NCI-H2081 (cell line): ENCODE measurements around the gene NCLN.
"Not testable (repeated sequence)": the region's sequence is repeated elsewhere in the genome, so short reads cannot be mapped to it uniquely, and the experiment has no call there.

Experiments
- DNase-seq, 2 experiments: peaks; one replicate each; lab custom pipeline; 2025; lab: John Stamatoyannopoulos, UW

The NCLN gene

DNA sequence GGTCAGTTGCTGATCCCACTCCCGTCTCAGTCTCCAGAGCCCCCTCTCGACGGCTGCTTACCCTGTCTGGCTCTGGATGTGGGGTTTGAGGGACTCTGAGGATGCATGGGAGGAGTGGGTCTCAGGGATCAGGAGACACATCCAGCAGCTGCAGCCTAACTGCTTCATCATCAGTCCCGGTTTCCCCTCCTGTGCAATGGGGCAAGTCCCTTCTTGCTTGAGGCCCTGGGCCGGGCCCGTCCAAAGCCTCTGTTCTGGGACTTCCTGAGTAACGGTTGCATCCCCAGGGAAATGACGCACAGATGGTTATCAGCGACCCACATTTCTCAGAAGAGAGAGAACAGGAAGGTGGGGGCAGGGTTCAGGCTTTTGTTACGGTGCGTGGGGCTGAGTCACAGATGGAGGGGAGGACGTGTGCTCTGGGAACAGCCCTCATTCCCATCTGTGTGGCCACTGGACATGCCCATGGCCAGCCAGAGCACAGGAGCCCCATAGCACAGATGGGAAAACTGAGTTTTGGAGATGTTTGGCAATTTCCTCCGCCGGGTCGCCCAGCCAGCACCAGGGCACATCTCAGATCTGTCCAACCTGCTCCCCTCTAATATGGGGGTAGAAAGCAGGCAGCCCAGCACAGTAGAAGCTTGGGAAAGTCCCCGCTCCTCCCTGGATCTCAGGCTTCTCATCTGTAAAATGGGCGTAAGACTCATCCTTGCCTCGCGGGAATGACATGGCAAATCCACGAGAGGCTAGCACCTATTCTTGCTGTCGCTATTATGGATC is 30.6 kb upstream of the NCLN start:
- DNase-seq = no peak

DNA sequence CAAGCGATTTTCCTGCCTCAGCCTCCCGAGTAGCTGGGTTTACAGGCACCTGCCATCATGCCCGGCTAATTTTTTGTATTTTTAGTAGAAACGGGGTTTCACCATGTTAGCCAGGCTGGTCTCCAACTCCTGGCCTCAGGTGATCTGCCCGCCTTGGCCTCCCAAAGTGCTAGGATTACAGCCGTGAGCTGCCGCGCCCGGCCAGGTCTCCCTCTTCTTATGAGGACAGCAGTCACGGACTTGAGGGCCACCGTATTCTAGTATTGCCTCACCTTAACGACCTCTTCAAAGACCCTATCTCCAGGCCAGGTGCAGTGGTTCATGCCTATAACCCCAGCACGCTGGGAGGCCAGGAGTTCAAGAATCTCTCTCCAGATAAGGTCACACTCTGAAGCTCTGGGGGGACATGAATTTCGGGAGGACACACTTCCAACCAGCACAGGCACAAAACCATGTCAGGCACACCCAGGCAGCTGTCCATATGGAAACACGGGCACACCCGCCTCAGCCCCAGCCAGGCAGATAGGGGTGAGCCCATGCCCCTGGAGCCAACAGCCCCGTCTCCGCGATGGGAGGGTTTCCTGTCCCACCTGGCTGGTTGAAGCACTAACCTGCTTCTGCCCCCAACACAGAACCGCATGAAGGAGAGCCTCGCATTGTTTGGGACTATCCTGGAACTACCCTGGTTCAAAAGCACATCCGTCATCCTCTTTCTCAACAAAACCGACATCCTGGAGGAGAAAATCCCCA is 28.5 kb upstream of the NCLN start:
- DNase-seq = no peak

DNA sequence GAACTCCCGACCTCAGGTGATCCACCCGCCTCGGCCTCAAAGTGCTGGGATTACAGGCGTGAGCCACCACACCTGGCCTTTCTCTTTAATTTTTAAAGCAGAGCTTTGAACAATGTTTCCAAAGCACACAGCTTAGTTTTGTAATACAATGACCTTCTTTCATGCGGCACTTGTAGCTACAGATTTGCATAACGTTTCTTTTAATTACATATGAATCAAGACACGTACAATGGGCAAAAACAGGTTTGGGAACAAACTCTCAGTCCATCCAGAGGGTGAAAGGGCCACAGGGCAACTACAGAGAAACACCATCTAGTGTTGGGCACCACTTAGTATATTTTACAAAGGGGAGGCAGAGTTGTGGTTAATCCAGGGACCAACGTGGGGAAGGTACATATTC is 26.2 kb upstream of the NCLN start:
- no peak for DNase-seq

- no peak for DNase-seq
These were observed 25.5 kb upstream of the NCLN start for GRCh38 chr19:3160219-3160618.

DNA sequence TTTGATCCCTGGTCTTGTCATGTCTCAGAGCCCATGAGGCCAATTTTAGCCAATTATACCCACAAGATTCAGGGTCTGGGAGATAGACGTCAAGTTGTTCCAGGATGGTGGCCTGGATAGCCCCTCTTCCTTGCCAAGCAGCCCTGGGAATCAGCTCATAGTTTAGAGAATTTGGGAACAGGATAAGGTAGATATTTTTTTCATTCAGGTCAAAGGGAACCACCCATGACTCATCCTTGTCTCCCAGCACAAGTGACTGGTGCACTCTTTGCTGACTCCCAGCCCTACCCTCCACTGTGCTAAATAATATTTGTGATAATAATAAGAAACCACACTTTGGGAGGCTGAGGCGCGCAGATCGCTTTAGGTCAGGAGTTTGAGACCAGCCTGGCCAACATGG is 24.3 kb upstream of the NCLN start:
- no peak for DNase-seq

DNA sequence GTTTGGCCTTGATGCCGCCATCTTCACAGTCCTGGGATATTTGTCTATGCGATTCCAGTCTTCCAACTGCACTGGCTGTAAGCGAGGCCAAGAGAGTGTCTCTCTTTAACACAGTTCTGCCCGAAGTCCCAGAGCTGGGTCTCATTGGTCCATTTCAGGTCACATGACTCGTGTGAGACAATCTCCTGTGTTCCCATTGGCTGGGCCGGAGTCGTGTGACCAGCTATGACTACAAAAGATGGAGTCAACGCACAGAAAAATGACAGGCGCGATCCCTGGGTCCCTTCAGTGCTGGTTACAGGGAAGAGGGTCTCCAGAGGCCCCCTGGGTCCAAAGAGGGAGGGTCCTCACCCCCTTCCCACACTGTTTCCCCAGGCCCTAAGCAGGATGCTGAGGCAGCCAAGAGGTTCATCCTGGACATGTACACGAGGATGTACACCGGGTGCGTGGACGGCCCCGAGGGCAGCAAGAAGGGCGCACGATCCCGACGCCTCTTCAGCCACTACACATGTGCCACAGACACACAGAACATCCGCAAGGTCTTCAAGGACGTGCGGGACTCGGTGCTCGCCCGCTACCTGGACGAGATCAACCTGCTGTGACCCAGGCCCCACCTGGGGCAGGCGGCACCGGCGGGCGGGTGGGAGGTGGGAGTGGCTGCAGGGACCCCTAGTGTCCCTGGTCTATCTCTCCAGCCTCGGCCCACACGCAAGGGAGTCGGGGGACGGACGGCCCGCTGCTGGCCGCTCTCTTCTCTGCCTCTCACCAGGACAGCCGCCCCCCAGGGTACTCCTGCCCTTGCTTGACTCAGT is 23.1 kb upstream of the NCLN start:
- DNase-seq = peak; percentile 39 to 57

DNA sequence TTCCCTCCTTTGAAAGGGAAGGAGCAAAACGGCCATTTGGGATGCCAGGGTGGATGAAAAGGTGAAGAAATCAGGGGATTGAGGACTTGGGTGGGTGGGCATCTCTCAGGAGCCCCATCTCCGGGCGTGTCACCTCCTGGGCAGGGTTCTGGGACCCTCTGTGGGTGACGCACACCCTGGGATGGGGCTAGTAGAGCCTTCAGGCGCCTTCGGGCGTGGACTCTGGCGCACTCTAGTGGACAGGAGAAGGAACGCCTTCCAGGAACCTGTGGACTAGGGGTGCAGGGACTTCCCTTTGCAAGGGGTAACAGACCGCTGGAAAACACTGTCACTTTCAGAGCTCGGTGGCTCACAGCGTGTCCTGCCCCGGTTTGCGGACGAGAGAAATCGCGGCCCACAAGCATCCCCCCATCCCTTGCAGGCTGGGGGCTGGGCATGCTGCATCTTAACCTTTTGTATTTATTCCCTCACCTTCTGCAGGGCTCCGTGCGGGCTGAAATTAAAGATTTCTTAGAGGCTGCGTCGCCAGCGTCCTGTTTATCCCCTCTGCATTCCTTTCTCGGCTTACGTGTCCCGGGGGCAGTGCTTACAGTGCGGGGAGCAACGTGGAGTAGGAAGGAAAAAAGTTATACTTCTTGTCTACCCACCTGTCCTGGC is 22.4 kb upstream of the NCLN start:
- DNase-seq = peak; percentile 62 to 72

- no peak for DNase-seq
These were observed 21.8 kb upstream of the NCLN start for GRCh38 chr19:3163943-3164342.

DNA sequence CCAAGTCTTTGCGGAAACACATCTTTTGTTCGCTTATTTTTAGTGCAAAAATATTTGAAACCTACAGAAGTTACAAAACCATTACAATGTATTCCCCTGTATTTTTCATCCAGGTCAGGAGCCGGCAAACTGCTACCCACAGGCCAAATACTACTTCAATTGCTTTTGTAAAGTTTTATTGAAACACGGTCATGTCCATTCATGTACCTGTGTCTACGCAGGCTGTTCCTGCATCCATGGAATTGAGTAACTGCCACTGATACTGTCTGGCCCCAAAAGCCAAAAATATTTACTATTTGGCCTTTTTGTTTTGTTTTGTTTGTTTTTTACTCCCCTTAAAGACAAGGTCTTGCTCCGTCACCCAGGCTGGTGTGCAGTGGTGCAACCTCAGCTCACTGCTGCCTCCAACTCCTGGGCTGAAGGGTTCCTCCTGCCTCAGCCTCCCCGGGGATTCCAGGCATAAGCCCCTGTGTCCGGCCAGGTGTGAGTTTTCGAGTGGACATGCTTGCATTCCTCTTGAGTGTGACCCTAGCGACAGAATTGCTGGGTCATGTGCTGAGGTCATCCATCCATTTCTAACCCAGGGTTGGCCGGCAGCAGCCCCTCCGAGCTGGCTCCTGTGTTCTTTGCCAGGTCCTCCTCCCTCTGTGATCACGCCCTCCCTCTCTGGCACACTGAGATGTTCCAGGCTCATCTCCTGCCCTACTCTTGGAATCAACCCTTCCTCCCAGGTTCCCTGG is 18.0 kb upstream of the NCLN start:
- DNase-seq = no peak

GRCh38 chr19:3171894-3172672 is 13.6 kb upstream of the NCLN start:
- DNase-seq = no peak

GRCh38 chr19:3172673-3173000 is 13.1 kb upstream of the NCLN start:
- not testable (repeated sequence) for DNase-seq

DNA sequence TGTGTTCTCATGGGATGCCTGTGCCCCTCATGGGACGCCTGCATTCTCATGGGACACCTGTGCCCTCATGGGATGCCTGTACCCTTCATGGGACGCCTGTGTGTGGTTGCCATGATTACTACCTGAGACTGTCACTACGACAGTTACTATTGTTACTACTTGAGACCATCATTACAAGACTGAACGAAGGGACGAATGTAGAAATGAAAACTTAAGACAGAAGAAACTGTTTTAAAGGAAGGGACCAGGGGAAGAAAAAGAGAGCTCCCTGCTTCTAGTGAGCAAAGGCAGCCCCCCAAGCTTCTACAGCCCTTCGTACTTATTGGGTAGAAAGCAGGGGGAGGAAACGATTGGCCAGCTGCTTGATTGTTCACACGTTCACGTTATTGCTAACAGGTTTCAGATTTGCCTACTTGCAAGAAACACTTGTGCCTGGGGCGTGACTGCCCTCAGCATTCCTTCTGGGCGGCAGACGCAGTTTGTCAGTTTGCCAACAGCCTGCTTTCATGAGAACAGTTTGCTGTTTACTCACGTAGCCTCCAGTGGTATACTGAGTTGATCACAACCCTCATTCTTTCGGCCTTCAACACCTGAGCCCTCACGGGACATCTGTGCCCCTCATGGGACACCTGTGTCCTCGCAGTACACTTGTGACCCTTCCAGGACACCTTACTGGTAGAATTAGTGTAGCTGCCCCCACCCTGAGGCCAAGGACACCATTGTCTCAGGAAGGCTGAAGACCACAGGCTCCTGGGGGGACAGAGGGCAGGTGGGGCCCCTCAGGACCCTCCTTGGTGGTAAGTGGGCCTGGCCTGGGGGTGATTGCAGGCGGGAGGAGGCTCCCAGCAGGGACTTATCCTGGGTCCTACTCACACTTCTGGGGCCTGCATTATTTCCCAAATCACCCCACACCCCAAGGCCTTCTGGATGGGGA is 9.7 kb upstream of the NCLN start:
- peak in 1 of 2 experiments; percentile 8 for DNase-seq

- DNase-seq = no peak
These were observed 8.8 kb upstream of the NCLN start for GRCh38 chr19:3176715-3177501.

- DNase-seq = no peak
These were observed 7.3 kb upstream of the NCLN start, which contains the start of gene S1PR4 for GRCh38 chr19:3178377-3178972. Gene S1PR4, plus strand, starts transcription at chr19:3178769. Its CDS starts 24 bp downstream, at chr19:3178793.

- no peak for DNase-seq
These were observed 6.6 kb upstream of the NCLN start for GRCh38 chr19:3178973-3179738.

GRCh38 chr19:3179739-3180293 is 5.9 kb upstream of the NCLN start:
- DNase-seq = no peak
